Fibroblast of skin of right quadriceps (primary cell): ENCODE results near the gene GP2.

Experiments used
- DNase-seq: peaks from one replicate; pipeline ENCODE4 v3.0.0-alpha.2; 2013

GP2 gene

GRCh38 chr16:20327444-20328041 is at the start of gene GP2:
TSS of gene GP2 (minus strand) at chr16:20327513. CDS start at chr16:20326431, 1,082 bp downstream.
- no peak for DNase-seq

GRCh38 chr16:20372701-20373100 is 45.4 kb upstream of the GP2 start:
- DNase-seq = no peak

GRCh38 chr16:20369452-20370054 is 42.2 kb upstream of the GP2 start:
- no peak for DNase-seq

- no peak for DNase-seq
Observed at GRCh38 chr16:20364051-20364450, 36.7 kb upstream of the GP2 start.

- no peak for DNase-seq
Observed at GRCh38 chr16:20363191-20363590, 35.9 kb upstream of the GP2 start.

GRCh38 chr16:20359997-20360396 is 32.7 kb upstream of the GP2 start:
- DNase-seq = no peak

- no peak for DNase-seq
Observed at GRCh38 chr16:20355114-20355782, 27.9 kb upstream of the GP2 start.

- DNase-seq = no peak
Observed at GRCh38 chr16:20353379-20353778, 26.1 kb upstream of the GP2 start.

GRCh38 chr16:20352615-20353014 is 25.3 kb upstream of the GP2 start, which contains the start of gene UMOD:
TSS of gene UMOD (minus strand) at chr16:20352715. CDS start at chr16:20350737, 1,978 bp downstream.
- DNase-seq = no peak

- DNase-seq = no peak
Observed at GRCh38 chr16:20349615-20350014, 22.3 kb upstream of the GP2 start.

GRCh38 chr16:20348365-20349185 is 21.3 kb upstream of the GP2 start:
- no peak for DNase-seq

GRCh38 chr16:20347666-20348364 is 20.5 kb upstream of the GP2 start:
- DNase-seq = no peak

- no peak for DNase-seq
Observed at GRCh38 chr16:20344611-20345010, 17.3 kb upstream of the GP2 start.

- DNase-seq = no peak
Observed at GRCh38 chr16:20339744-20340143, 12.4 kb upstream of the GP2 start.

GRCh38 chr16:20336955-20337354 is 9.6 kb upstream of the GP2 start:
- DNase-seq = no peak

GRCh38 chr16:20334396-20334795 is 7.1 kb upstream of the GP2 start:
- no peak for DNase-seq

- no peak for DNase-seq
Observed at GRCh38 chr16:20333120-20333519, 5.8 kb upstream of the GP2 start.

GRCh38 chr16:20332411-20332810 is 5.1 kb upstream of the GP2 start:
- no peak for DNase-seq

- no peak for DNase-seq
Observed at GRCh38 chr16:20331635-20332034, 4.3 kb upstream of the GP2 start.

- no peak for DNase-seq
Observed at GRCh38 chr16:20329392-20330138, 2.3 kb upstream of the GP2 start.

- no peak for DNase-seq
Observed at GRCh38 chr16:20326321-20326720, 992 bp downstream of the GP2 start.

- DNase-seq = no peak
Observed at GRCh38 chr16:20325005-20325404, 2.3 kb downstream of the GP2 start.
